K562 (cell line): ENCODE measurements around the gene RPL3. TPM values are rescaled to one million over a fixed set of nuclear protein-coding genes. Genes with fewer than 3 reads are reported as not detected.
A peak's percentile ranks its signal among the peaks of the same experiment; 100 is the strongest.

Experiments
- ATAC-seq: fragments of 200-7000 bp; cut with Tn5 transposase; 3 replicates; pipeline ENCODE4 v1.9.1; 2020; ENCODE audit warnings: moderate library complexity
- BruUV-seq: library from RNA; stranded (reverse); fragments of 400-500 nt; replicated peaks from 2 replicates; lab custom pipeline; 2021; lab: Mats Ljungman, UMichigan
- CTCF ChIA-PET: fragments of 300-600 bp; formaldehyde crosslinking; extraction: SDS; loops from one replicate; lab custom pipeline; 2021; ENCODE audit warnings: low intra/inter-chr PET ratio; lab: Yijun Ruan, JAX
- POLR2A ChIA-PET: fragments of 300-600, 350-650 bp; sonication (Branson Sonifier 250); formaldehyde crosslinking; extraction: SDS; loops from one replicate; lab custom pipeline; 2021; ENCODE audit warnings: antibody characterized with exemption, inconsistent platforms; lab: Yijun Ruan, JAX
- DNase-seq, 4 experiments: peaks; one replicate each; pipeline versions ENCODE4 v3.0.0 to v3.0.0-alpha.2; 2011 to 2018; ENCODE audit warnings: low spot score in 3 of 4, mixed read lengths in 3 of 4; ENCODE audit errors: extremely low read depth in 1 of 4
- FAIRE-seq: peaks from 2 replicates; lab custom pipeline; 2011; peaks lifted over from hg19 to GRCh38; lab: Jason Lieb, UNC
- H2AFZ ChIP-seq: 2 replicates; pipeline ENCODE4 v1.6.0; 2011; ENCODE audit warnings: low read depth, low read length, control low read depth, inconsistent platforms
- H3K27ac ChIP-seq: fragments of 200-600 bp; 3 replicates; pipeline ENCODE4 v1.8.0; 2011; ENCODE audit warnings: low read depth, mild to moderate bottlenecking, control low read depth, inconsistent platforms, low read length, moderate library complexity, mixed read lengths; ENCODE audit errors: extremely low read depth
- H3K27me3 ChIP-seq, 2 experiments: fragments of 300-600 bp in 1 of 2; 2 replicates in 1 of 2; 3 replicates in 1 of 2; pipeline versions ENCODE4 v1.6.0 to v1.8.0; 2011; ENCODE audit warnings: inconsistent platforms in 2 of 2, low read length in 2 of 2, mild to moderate bottlenecking in 1 of 2, mixed read lengths in 1 of 2, moderate library complexity in 1 of 2; ENCODE audit not compliant: control insufficient read depth in 2 of 2, insufficient read depth in 2 of 2
- H3K36me3 ChIP-seq: fragments of 300-600 bp; 3 replicates; pipeline ENCODE4 v1.8.0; 2011; ENCODE audit warnings: mild to moderate bottlenecking, low read length, inconsistent platforms; ENCODE audit not compliant: control insufficient read depth, insufficient read depth
- H3K4me1 ChIP-seq, 2 experiments: fragments of 200-600 bp in 1 of 2; replicated peaks in 1 of 2; 2 replicates in 1 of 2; 3 replicates in 1 of 2; pipeline versions ENCODE4 v1.5.1 to v1.8.0; 2011; ENCODE audit warnings: inconsistent platforms in 2 of 2, low read length in 2 of 2, mild to moderate bottlenecking in 1 of 2, mixed read lengths in 1 of 2, moderate library complexity in 1 of 2; ENCODE audit not compliant: control insufficient read depth in 2 of 2, insufficient read depth in 2 of 2
- H3K4me2 ChIP-seq: 2 replicates; pipeline ENCODE4 v1.6.1; 2011; ENCODE audit warnings: low read length, control low read depth, inconsistent platforms, mixed read lengths; ENCODE audit not compliant: insufficient read depth
- H3K4me3 ChIP-seq: fragments of 200-600 bp; sonication (generic), shearing (Covaris generic); 2 replicates; pipeline ENCODE4 v1.5.1; 2016; ENCODE audit warnings: control low read depth, inconsistent platforms
- H3K79me2 ChIP-seq: fragments of 200-600 bp; 3 replicates; pipeline ENCODE4 v1.8.0; 2011; ENCODE audit warnings: low read length, inconsistent platforms; ENCODE audit not compliant: control insufficient read depth, insufficient read depth
- H3K9ac ChIP-seq, 2 experiments: 2 replicates each; pipeline versions ENCODE4 v1.6.0 to v1.6.1; 2011; ENCODE audit warnings: low read depth in 2 of 2, low read length in 2 of 2, control low read depth in 1 of 2, inconsistent platforms in 1 of 2, mild to moderate bottlenecking in 1 of 2, mixed read lengths in 1 of 2; ENCODE audit not compliant: insufficient read depth in 1 of 2
- H3K9me1 ChIP-seq: one replicate; pipeline ENCODE4 v1.6.0; 2011; ENCODE audit warnings: inconsistent platforms, mild to moderate bottlenecking, low read length, moderate library complexity; ENCODE audit not compliant: control insufficient read depth, insufficient read depth
- H3K9me3 ChIP-seq: replicated peaks from 2 replicates; pipeline ENCODE4 v1.5.1; 2011; ENCODE audit warnings: low read depth, low read length, inconsistent platforms; ENCODE audit not compliant: control insufficient read depth, insufficient read depth
- H4K20me1 ChIP-seq: replicated peaks from 2 replicates; pipeline ENCODE4 v1.6.1; 2011; ENCODE audit warnings: low read length, inconsistent platforms, mixed read lengths; ENCODE audit not compliant: control insufficient read depth, insufficient read depth
- ARID4B ChIP-seq: sonication (generic); formaldehyde crosslinking; IDR thresholded peaks from 2 replicates; pipeline ENCODE4 v1.8.0; 2022; ENCODE audit warnings: mild to moderate bottlenecking, missing genetic modification reagents
- KDM4B ChIP-seq, 2 experiments: fragments of 450-650 bp in 1 of 2; sonication (generic) in 1 of 2; IDR thresholded peaks; 2 replicates each; pipeline ENCODE4 v1.6.1; 2016 to 2017; ENCODE audit warnings: borderline replicate concordance in 2 of 2, antibody characterized with exemption in 1 of 2, low read depth in 1 of 2, mild to moderate bottlenecking in 1 of 2
- NFXL1 ChIP-seq: fragments of 450-650 bp; formaldehyde crosslinking; IDR thresholded peaks from 2 replicates; pipeline ENCODE4 v1.4.0; 2021; ENCODE audit warnings: mild to moderate bottlenecking
- NONO ChIP-seq, 2 experiments: fragments of 200-400 bp in 1 of 2; fragments of 450-650 bp in 1 of 2; formaldehyde crosslinking in 1 of 2; IDR thresholded peaks; 2 replicates each; pipeline ENCODE4 v1.6.1; 2017; ENCODE audit warnings: low read depth in 2 of 2, mild to moderate bottlenecking in 2 of 2, moderate library complexity in 2 of 2, low read length in 1 of 2
- SPI1 ChIP-seq: IDR thresholded peaks from 2 replicates; pipeline ENCODE4 v1.6.1; 2011; ENCODE audit warnings: low read depth, low read length, control low read depth, borderline replicate concordance
- ZKSCAN1 ChIP-seq: fragments of 150-350 bp; IDR thresholded peaks from 2 replicates; pipeline ENCODE4 v1.6.1; 2016; ENCODE audit warnings: low read depth, low read length
- WGBS: fragments of 100-300 bp; shearing (Covaris generic); methylation state at CpG from one replicate; pipeline ENCODE4 v1.1.6; 2016; ENCODE audit warnings: low coverage, mixed read lengths; ENCODE audit not compliant: insufficient coverage; ENCODE audit errors: missing lambda C conversion rate; 5-methylcytosine and 5-hydroxymethylcytosine counted together
- in situ Hi-C: fragments of 300-500 bp; cut with MboI; formaldehyde crosslinking; loops from 4 replicates; pipeline ENCODE4 v1.15.0; 2018; ENCODE audit warnings: inconsistent platforms, mixed read lengths
- intact Hi-C: fragments of 100-400 bp; cut with micrococcal nuclease; formaldehyde crosslinking; loops from 2 replicates; pipeline ENCODE4 v1.14.2; 2022
- polyA plus RNA-seq, 8 experiments: library from polyadenylated mRNA; depleted of rRNA in 4 of 8; stranded (reverse) in 5 of 8; unstranded in 3 of 8; fragments of >200 nt; fragmentation: Nextera tagmentation in 2 of 8; fragmentation: Illumina TruSeq in 1 of 8; extraction: Ambion mirVana in 2 of 8; extraction: Trizol in 1 of 8; gene quantifications; 2 replicates each; pipeline versions ENCODE4 v1.2.1 to v1.2.3, GENCODE V29; 2011 to 2014; ENCODE audit warnings: inconsistent platforms in 1 of 8, missing spikeins in 1 of 8
- total RNA-seq, 7 experiments: library from RNA; depleted of rRNA in 6 of 7; stranded (reverse); fragments of >200 nt in 6 of 7; fragmentation: Illumina TruSeq in 2 of 7; extraction: Trizol in 2 of 7; gene quantifications; 2 replicates each; pipeline versions ENCODE4 v1.2.1 to v1.2.3, GENCODE V29; 2011 to 2021; ENCODE audit warnings: low replicate concordance in 1 of 7

RPL3 gene
- total and polyA plus RNA-seq, 9 of the 15 experiments (the other 6 are each of a cell fraction or from before 2014, with no cell fraction given): 1,624 to 4,066 (median 2,565) TPM

- no peak for TF ChIP-seq KDM4B (IDR thresholded peaks at IDR 0.05; ENCODE audit: borderline replicate concordance in 2 of 2, low read depth in 1 of 2)
- TF ChIP-seq SPI1: no peak
These were observed 12.7 kb downstream of the RPL3 start (continued) for GRCh38 chr22:39306456-39307361.

DNA sequence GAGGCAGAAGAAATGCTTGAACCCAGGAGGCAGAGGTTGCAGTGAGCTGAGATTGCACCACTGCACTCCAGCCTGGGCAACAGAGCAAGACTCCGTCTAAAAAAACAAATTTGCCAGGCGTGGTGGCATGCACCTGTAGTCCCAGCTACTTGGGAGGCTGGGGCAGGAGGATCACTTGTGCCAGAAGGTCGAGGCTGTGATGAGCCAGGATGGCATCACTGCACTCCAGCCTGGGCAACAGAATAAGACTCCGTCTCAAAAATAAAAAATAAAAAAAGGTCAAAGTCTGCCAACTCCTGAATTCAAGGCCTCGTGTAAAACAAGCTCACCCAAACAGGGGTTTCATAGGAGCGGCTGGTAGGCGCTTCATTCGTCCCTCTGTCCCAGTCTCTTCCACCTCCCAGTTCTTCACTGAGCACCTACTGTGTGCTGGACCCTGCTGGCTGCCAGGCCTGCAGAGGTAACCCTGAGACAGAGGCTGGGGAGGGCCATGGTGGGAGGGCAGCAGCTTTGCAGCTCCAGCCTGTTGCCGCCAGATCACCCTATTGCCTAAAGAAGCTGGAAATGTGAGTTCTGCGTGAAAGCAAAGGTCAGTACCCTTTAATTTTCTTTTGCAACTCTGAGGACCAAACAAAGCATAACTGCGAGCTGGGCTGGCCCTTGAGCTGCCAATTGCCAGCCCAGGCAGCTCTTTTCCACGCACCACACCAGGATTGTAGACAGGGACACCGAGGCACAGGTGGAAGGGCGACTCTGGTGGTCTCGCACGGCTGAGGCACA lies 15.3 kb downstream of the RPL3 start:
- in situ Hi-C loops (no loop called here), intact Hi-C loops (loop anchor here (10.0 kb wide), 1 partner anchor 59 kb away; the partner anchor contains the start of gene PDGFB)
- no peak overlapping the region for H3K4me3 ChIP-seq
- H3K36me3 ChIP-seq: no peaks in the 10 kb centered on the region
- FAIRE-seq: no peak
- no TSS peak for BruUV-seq
- H3K4me1 ChIP-seq: peaks cover 12 to 28% of the 10 kb centered on the region in 2 experiments; a peak in 4 of 5 replicates
- ATAC-seq: no peak
- H3K4me2 ChIP-seq: no peak overlapping the region
- H3K9me3 ChIP-seq: no peaks in the 10 kb centered on the region
- no peaks in the 10 kb centered on the region for H3K27me3 ChIP-seq
- H4K20me1 ChIP-seq: no peaks in the 10 kb centered on the region
- no peak overlapping the region for H3K27ac ChIP-seq
- DNase-seq: no peak
- H2AFZ ChIP-seq: no peak overlapping the region
- ChIA-PET POLR2A (interaction anchor here (3.5 to 5.1 kb wide), 2 partner anchors 13 to 14 kb away, joined by 31 to 59 read pairs; partner anchors contain the start of gene RPL3), CTCF (no interaction called here)
- 66% methylated on average over 10 of the region's 16 CpGs for WGBS
- H3K9me1 ChIP-seq: no peaks in the 10 kb centered on the region
- TF ChIP-seq ARID4B (CRISPR knock-in tag): no peak
- TF ChIP-seq NFXL1 (CRISPR knock-in tag): no peak
- TF ChIP-seq NONO (IDR thresholded peaks at IDR 0.05; ENCODE audit: low read depth in 2 of 2, low read length in 1 of 2): no peak
- peak; percentile 49; the same call in 1 of the 2 replicates for TF ChIP-seq ZKSCAN1
- H3K79me2 ChIP-seq: no peaks in the 10 kb centered on the region
- no peak overlapping the region; a peak in 1 of 4 replicates for H3K9ac ChIP-seq
